ENCODE measurements around the gene PSMD4.
A peak's percentile ranks its signal among the peaks of the same experiment; 100 is the strongest.
"Not testable (repeated sequence)": the region's sequence is repeated elsewhere in the genome, so short reads cannot be mapped to it uniquely, and the experiment has no call there.

Gene PSMD4

DNA sequence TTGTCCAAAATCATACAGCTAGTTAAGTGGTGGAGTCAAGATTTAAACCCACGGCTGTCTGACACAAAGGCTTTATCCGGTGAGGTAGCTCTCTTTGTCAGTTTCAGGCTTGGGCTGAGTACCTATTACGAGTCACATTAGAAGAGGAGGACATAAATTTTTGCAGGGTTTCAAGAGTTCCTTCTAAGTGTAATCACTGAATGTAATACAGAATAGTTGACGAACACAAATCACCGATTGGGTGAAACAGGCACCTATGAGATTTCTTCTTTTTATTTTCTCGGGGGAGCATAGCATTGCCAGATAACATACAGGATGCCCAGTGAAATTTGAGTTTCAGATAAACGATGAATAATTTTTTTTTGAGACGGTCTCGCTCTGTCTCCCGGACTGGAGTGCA, 847 bp downstream of the PSMD4 start:
- peaks cover 25% of the 10 kb centered on the region for H3K4me1 Mint-ChIP-seq
- peaks cover 48% of the 10 kb centered on the region for H3K36me3 Mint-ChIP-seq
- no peaks in the 10 kb centered on the region for H3K9me3 Mint-ChIP-seq
- DNase-seq (ENCODE audit: low spot score in 2 of 2) (no peak), ATAC-seq (no peak)
- peak overlapping the region; percentile 82 for H3K4me3 Mint-ChIP-seq
- H3K27ac Mint-ChIP-seq: peak overlapping the region; percentile 94

DNA sequence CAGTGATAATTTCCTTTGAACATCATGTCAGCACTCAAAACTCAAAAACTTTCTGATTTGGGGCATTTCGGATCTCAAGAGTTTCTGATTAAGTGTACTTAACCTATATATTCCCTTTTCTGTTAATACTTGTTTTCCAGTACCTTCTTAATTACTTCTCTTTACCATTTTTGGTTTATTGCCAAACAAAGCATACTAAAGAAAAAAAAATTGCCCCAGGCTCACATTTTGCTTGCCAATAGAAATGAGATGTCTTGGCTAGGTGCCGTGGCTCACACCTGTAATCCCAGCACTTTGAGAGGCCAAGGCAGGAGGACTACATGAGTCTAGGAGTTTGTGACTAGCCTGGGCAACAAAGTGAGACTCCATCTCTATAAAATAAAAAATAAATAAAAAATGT, 4.8 kb downstream of the PSMD4 start:
- Mint-ChIP-seq H3K4me1 (peaks cover 25% of the 10 kb centered on the region), H3K9me3 (no peaks in the 10 kb centered on the region), H3K4me3 (no peak overlapping the region), H3K36me3 (peaks cover 73% of the 10 kb centered on the region), H3K27ac (peak overlapping the region; percentile 34)
- ATAC-seq (no peak), DNase-seq (ENCODE audit: low spot score in 2 of 2) (no peak)

DNA sequence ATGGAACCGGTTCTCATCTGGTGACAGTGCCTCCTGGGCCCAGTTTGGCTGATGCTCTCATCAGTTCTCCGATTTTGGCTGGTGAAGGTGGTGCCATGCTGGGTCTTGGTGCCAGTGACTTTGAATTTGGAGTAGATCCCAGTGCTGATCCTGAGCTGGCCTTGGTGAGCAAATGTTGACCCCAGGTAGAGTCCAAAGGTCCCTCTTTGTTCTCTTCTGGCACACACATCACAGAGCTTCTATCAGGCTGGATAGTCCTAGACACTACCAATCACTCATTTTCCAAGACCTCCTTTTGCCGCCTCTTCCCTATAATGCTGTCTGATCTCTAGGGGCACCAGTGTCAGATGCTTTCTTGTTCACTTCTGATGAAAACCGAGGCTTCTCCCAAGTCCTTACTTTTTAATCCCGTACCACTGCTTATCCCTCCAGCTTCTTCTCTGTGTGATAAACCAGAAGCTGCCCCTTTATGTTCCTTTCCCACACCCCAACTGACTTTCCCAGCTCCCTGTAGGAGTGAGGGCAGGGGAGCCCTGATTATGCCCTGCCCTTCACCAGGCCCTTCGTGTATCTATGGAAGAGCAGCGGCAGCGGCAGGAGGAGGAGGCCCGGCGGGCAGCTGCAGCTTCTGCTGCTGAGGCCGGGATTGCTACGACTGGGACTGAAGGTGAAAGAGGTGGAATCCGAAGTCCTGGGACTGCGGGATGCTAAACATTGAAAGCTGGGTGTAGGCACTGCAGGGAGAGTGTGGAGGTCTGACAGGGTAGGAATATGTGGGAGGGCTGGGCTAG, 11.1 kb downstream of the PSMD4 start:
- no peak overlapping the region for H3K27ac Mint-ChIP-seq
- H3K4me1 Mint-ChIP-seq: no peaks in the 10 kb centered on the region
- no peaks in the 10 kb centered on the region for H3K9me3 Mint-ChIP-seq
- no peak for ATAC-seq
- H3K36me3 Mint-ChIP-seq: peaks cover 98% of the 10 kb centered on the region
- H3K4me3 Mint-ChIP-seq: no peak overlapping the region
- DNase-seq (ENCODE audit: low spot score in 2 of 2): no peak

DNA sequence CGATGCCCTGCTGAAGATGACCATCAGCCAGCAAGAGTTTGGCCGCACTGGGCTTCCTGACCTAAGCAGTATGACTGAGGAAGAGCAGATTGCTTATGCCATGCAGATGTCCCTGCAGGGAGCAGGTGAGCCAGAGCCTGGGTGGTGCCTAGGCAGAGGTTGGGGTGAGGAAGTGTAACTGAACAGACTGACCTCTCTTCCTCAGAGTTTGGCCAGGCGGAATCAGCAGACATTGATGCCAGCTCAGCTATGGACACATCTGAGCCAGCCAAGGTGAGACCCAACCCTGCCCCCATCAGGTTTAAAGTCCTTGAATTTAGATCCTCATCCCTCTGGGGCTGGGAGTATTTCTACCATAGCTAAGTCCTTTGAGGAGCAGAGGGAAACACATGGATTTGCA, 11.8 kb downstream of the PSMD4 start:
- H3K4me3 Mint-ChIP-seq: no peak overlapping the region
- H3K36me3 Mint-ChIP-seq: peaks cover 100% of the 10 kb centered on the region
- DNase-seq (ENCODE audit: low spot score in 2 of 2) (no peak), ATAC-seq (no peak)
- no peak overlapping the region for H3K27ac Mint-ChIP-seq
- no peaks in the 10 kb centered on the region for H3K4me1 Mint-ChIP-seq
- no peaks in the 10 kb centered on the region for H3K9me3 Mint-ChIP-seq

DNA sequence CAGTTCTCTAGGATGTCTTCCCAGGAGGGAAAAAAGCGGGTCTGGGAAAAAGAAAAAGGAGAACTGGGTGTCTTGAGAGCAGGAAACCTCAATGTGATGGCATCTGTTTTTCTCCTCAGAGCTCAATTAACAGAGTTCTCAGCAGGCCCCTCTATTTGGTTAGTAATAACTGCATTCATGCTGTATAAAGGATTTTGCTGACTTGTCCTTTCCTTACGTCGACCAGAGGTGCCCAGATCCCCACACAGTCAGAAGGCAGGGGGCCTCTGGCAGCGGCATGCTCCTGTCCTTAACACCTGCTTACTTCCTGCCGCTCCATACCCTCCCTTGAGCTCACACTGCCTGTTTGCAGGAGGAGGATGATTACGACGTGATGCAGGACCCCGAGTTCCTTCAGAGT, 12.3 kb downstream of the PSMD4 start:
- peaks cover 99% of the 10 kb centered on the region for H3K36me3 Mint-ChIP-seq
- no peak for ATAC-seq

DNA sequence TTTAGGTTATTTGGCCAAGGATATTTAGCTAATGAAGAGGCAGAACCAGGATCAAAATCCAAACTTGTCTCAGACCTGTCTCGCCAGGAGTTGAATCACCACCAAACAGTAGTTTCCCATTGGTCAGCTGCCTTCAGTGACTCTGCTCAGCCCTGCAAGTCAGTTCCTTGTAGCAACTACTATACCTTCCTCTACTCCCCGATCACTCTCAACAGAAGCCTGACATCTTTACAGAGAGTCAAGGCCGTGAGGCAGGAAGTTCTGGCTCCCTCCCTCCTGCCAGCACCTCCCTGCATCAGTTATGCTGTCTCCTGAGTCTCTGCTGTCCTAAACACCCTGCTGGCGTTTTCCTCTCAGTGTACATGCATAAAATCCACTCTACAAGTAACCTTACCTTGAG, 13.2 kb downstream of the PSMD4 start:
- H3K36me3 Mint-ChIP-seq: peaks cover 97% of the 10 kb centered on the region
- no peaks in the 10 kb centered on the region for H3K4me1 Mint-ChIP-seq
- no peaks in the 10 kb centered on the region for H3K9me3 Mint-ChIP-seq
- peak overlapping the region; percentile 73 for H3K27ac Mint-ChIP-seq
- H3K4me3 Mint-ChIP-seq: no peak overlapping the region
- DNase-seq (ENCODE audit: low spot score in 2 of 2) (no peak), ATAC-seq (no peak)

More for the DNA sequence above, 12.3 kb downstream of the PSMD4 start:
- Mint-ChIP-seq H3K4me1 (no peaks in the 10 kb centered on the region), H3K27ac (no peak overlapping the region), H3K4me3 (no peak overlapping the region), H3K9me3 (no peaks in the 10 kb centered on the region)
- DNase-seq (ENCODE audit: low spot score in 2 of 2): no peak

DNA sequence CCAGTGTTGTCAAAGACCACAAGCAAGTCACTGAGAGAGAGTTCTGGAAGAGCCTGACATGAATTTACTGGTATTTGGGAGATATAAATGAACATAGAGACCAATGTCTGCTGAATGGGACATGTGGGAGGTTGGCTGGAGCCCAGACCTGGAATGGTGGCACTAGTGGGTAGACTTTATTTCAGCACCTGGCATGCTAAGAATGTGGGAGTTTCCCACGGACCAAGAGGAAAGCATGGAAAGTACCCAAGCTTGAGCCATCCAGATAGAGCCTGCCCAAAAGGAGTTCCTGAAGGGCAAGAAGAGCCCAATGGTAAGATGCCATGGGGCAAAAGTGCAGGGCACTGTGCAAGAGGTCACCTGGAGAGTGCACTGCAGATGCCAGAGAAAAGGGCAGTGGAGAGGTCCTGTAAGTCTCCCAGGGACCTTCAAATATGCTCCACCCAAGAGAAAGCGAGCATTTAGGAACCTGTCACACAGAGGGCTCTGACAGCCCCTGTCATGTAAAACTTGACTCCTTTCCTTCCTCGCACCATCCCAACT, 19.5 kb downstream of the PSMD4 start:
- Mint-ChIP-seq H3K27ac (peak overlapping the region; percentile 60), H3K9me3 (no peaks in the 10 kb centered on the region), H3K4me1 (peaks cover 22% of the 10 kb centered on the region), H3K4me3 (no peak overlapping the region), H3K36me3 (peaks cover 48% of the 10 kb centered on the region)
- DNase-seq (ENCODE audit: low spot score in 2 of 2) (no peak), ATAC-seq (no peak)

DNA sequence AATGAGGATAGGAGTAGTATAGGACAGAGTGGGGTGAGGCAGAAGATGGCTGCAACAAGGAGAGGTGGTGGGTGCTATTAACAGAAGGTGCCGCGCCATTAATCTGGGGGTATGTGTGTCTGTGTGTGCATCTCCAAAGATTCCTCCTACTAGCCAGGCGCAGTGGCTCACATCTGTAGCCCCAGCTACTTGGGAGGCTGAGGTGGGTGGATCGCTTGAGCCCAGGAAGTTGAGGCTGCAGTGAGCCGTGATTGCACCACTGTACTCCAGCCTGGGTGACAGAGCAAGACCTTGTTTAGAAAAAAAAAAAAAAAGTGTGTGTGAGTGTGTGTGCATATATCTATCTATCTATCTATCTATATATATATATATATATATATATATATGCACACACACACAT, 20.8 kb downstream of the PSMD4 start:
- not testable (repeated sequence) for H3K9me3 Mint-ChIP-seq; ATAC-seq; H3K27ac Mint-ChIP-seq; H3K4me3 Mint-ChIP-seq; DNase-seq (ENCODE audit: low spot score in 2 of 2)
- Mint-ChIP-seq H3K4me1 (peaks cover 22% of the 10 kb centered on the region), H3K36me3 (peaks cover 34% of the 10 kb centered on the region)

DNA sequence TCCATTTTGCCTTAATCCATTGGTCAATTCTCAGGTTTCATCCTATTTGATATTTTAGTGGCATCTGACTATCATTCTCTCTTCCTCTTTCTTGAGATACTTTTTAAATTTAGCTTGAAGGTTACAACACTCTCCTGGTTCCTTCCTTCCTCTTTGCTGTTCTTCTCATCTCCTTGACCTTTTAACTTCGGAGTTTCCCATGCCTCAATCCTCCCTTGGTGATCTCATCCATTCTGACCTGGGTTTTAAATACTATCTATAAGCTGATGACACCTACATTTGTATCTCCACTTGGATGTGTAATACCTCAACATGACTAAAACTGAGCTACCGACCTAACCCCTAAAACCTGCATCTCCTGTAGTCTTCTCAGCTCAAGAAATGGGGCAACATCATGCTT, 22.7 kb downstream of the PSMD4 start:
- no peaks in the 10 kb centered on the region for H3K9me3 Mint-ChIP-seq
- H3K36me3 Mint-ChIP-seq: peaks cover 31% of the 10 kb centered on the region
- peak overlapping the region; percentile 27 for H3K27ac Mint-ChIP-seq
- peaks cover 22% of the 10 kb centered on the region for H3K4me1 Mint-ChIP-seq
- DNase-seq (ENCODE audit: low spot score in 2 of 2): no peak
- ATAC-seq: peak; percentile 50
- H3K4me3 Mint-ChIP-seq: peak overlapping the region; percentile 13

DNA sequence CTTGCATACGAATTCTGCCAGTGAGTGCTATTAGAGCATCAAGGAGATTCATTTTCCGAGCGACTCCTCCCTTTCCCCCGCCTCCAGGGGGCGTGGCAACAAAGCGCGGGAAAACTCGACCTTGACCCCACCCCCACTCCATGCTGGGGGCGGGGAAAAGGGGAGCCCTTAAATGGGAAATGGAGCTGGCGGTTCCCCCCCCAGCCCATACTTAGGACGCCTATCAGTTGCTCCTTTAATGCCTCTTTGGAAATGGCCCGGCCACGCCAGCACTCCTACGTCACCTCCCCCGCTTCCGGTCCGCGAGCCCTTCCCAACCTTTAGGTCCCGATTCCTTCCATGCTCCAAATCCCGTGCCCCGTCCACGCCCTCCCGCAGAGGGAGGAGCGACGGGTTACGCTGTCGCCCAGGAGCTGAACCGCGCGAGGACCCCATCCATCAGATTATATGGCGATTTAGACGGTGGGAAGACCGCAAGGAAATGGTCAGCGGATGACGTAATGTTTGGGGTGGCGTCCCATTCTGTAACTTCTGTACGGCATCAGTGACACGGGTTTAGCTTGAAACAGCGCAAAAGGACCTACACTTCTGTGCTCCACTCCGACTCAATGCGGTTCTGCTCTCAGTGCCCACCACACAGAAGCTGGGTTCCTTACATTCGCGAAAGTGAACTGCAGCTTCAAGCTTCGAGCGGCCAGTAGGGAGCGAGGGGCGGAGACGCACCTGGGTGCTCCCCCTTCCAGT, 26.9 kb downstream of the PSMD4 start:
- H3K4me1 Mint-ChIP-seq: peaks cover 43% of the 10 kb centered on the region
- H3K4me3 Mint-ChIP-seq: peak overlapping the region; percentile 95
- ATAC-seq (peak; percentile 47), DNase-seq (ENCODE audit: low spot score in 2 of 2) (peak; percentile 96 to 100)
- H3K27ac Mint-ChIP-seq: peak overlapping the region; percentile 99
- peaks cover 51% of the 10 kb centered on the region for H3K36me3 Mint-ChIP-seq
- no peaks in the 10 kb centered on the region for H3K9me3 Mint-ChIP-seq

DNA sequence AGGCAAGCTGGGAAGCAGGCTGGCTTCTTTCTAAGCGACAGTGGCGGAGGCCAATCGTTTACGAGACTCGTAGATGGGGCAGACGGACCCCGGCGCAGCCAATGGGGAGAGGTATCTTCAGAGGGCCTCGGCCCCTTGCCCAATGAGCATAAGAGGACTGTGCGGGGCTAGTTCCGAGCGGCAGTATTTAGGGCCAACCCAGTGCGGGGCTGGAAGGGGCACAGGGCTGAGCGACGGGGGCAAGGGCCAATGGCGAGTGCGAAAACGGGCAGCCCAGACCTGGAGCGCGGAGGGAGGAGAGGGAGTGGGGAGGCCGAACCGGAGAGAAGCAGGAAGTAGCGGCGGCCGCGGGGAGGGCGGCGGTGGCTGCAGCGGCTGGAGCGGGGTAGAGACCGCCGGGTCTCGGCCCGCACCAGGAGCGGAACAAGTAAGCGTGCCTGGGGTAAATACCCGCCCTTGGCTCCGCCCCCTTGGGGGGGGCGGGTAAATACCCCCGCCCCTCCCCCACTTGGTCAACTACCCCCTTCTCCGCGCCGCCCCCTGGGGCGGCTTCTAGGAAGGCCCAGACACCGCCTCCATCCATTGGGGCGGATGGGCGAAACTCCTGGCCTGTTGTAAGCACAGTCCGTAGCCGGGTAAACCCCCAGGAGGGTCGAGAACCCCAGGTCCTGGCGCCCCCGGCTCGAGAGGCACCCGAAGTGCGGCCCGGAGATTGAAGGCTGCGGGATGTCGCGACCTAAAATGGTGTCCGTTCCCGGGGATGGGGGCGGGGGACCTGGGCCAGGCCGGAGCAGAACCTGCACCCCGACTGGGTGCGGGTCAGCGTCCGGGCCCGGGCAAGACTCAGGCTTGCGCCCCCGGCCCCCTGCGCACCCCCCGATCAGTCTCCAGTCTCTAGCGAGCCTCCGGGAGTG, 27.7 kb downstream of the PSMD4 start, which contains the start of gene ZNF687:
Gene ZNF687 (plus strand): TSS at position 331 of the 914 bp plus-strand sequence. CDS start 3,993 bp downstream, outside the sequence.
- Mint-ChIP-seq H3K4me1 (peaks cover 40% of the 10 kb centered on the region), H3K4me3 (peak within 1 kb of the TSS; percentile 95), H3K36me3 (peaks cover 59% of the 10 kb centered on the region), H3K27ac (peak within 1 kb of the TSS; percentile 99), H3K9me3 (no peaks in the 10 kb centered on the region)
- peak; percentile 94 to 99 for DNase-seq (ENCODE audit: low spot score in 2 of 2)
- peak; percentile 94 for ATAC-seq

DNA sequence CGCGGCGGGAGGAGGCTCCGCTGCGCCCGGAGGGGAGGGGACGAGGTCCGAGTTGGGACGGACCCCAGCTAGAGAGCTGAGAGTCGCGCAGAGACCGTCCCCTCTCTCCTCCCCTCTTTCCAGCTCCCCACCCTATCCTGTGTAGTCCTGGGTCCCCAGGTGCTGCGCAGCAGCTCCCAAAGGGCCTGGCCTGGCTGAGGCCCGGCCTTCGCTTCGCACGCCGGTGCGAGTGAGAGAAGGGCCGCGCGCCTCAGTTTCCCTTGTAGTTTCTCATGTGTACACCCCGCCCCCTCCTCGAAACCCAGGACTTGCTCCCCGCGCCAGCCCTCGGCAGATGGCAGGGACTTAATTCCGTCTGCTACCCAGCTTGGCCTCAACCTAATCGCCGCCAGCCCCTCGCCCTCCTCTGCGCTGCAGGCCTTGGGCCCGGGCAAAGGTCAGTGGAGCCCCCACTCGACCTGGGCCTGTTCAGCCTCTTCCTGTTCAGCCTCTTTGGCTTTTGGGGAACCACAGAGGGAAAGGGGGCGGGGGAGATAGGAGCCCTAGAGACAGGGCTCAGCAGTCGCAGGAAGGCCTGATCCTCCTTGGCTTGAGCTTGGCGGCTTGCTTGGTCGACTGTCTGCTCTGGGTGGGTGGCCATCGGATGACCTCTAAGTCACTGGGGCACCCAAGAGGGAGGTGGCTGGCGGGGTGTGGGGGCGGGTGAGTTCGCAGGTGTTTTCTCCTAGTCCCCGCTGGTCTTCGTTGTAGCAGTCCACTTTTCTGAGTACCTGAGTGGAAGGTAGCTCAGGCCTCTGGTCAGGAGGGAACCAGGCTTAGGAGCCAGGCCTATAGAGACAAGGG, 28.6 kb downstream of the PSMD4 start:
- Mint-ChIP-seq H3K9me3 (no peaks in the 10 kb centered on the region), H3K36me3 (peaks cover 68% of the 10 kb centered on the region)
- DNase-seq (ENCODE audit: low spot score in 2 of 2): no peak

DNA sequence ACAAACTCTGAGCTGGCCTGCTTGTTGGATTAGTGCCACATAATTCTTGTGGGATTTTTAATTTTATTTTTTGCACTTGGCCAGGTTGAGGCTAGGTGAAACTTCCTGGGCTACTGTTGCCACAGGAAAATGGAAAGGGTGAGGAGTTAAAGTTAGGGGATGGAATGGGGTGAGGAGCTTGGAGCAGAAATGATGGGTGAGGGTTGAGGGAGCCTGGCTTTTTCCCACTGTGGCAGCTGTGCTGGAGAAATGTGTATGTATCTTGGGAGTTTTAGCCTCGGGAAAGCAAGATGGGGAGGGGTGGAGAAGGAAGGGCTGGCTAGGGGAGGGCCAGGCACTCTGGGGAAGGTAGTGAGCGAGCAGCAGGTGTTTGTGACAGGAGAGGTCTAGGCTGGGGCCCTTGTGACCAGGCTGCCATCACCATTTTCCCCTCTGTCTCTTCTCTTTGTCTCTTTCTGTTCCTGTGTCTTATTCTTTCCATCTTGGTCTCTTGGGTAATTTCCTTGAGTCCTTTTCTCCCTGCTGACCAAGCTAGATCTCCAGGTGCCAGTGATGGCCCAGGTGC, 29.6 kb downstream of the PSMD4 start:
- Mint-ChIP-seq H3K27ac (peak overlapping the region; percentile 99), H3K36me3 (peaks cover 78% of the 10 kb centered on the region), H3K9me3 (no peaks in the 10 kb centered on the region), H3K4me1 (peaks cover 43% of the 10 kb centered on the region), H3K4me3 (peak overlapping the region; percentile 95)
- DNase-seq (ENCODE audit: low spot score in 2 of 2) (no peak), ATAC-seq (no peak)

More for the DNA sequence above, 28.6 kb downstream of the PSMD4 start:
- H3K4me3 Mint-ChIP-seq: peak overlapping the region; percentile 95
- peak overlapping the region; percentile 99 for H3K27ac Mint-ChIP-seq
- peaks cover 33% of the 10 kb centered on the region for H3K4me1 Mint-ChIP-seq
- ATAC-seq: no peak
